ENCODE results near the gene ADTRP. TPM values are rescaled to one million over a fixed set of nuclear protein-coding genes. Genes with fewer than 3 reads are reported as not detected.

The ADTRP gene
- total and polyA plus RNA-seq, 2 donors (not counting 1 experiment from before 2014, with no cell fraction given) = 0.18 to 1.2 TPM

- POLR2A ChIA-PET = no interaction called here
- H3K4me2 ChIP-seq (replicated peaks; ENCODE audit: low read depth, low read length, poor library complexity, severe bottlenecking) = no peak overlapping the region
- H3K9me3 ChIP-seq (ENCODE audit: control extremely low read depth in 1 of 3, control insufficient read depth in 2 of 3, insufficient read depth in 1 of 3, low read length in 2 of 3) = no peaks in the 10 kb centered on the region
- no peak overlapping the region for H3K27ac ChIP-seq (ENCODE audit: low read length in 2 of 2)
- Mint-ChIP-seq H3K9me3 (ENCODE audit: insufficient read depth) (no peaks in the 10 kb centered on the region), H3K27ac (no peak overlapping the region), H3K4me1 (peaks cover 4% of the 10 kb centered on the region), H3K27me3 (peaks cover 20% of the 10 kb centered on the region), H3K4me3 (no peak overlapping the region)
- no CpG with 5 or more reads among the region's 7 CpGs for WGBS (ENCODE audit: insufficient coverage)
- H4K20me1 ChIP-seq (ENCODE audit: control insufficient read depth, insufficient read depth, low read length, poor library complexity, severe bottlenecking) = no peaks in the 10 kb centered on the region
- H3K36me3 ChIP-seq (replicated peaks in 1 of 2; ENCODE audit: control extremely low read depth in 1 of 2, control insufficient read depth in 1 of 2, extremely low read depth in 1 of 2, insufficient read depth in 2 of 2, low read length in 1 of 2) = no peaks in the 10 kb centered on the region
- H3K27me3 ChIP-seq (replicated peaks in 1 of 4; ENCODE audit: control extremely low read depth in 1 of 4, control insufficient read depth in 3 of 4, insufficient read depth in 4 of 4, low read length in 3 of 4) = peaks cover 0 to 8% (median 0%) of the 10 kb centered on the region in 4 experiments
- ATAC-seq (ENCODE audit: low read depth) = no peak
- intact Hi-C loops (cut with micrococcal nuclease) = no loop called here
- no peak for TF ChIP-seq EZH2 (IDR thresholded peaks at IDR 0.05; ENCODE audit: borderline replicate concordance, insufficient read depth, low read depth, low read length, poor library complexity, severe bottlenecking)
- no peak for TF ChIP-seq CTCF (IDR thresholded peaks at IDR 0.05)
- no peaks in the 10 kb centered on the region for H3K4me1 ChIP-seq (ENCODE audit: control insufficient read depth in 2 of 2, insufficient read depth in 2 of 2, low read length in 2 of 2)
- H2AFZ ChIP-seq (ENCODE audit: insufficient read depth, low read depth, low read length, poor library complexity, severe bottlenecking) = no peak overlapping the region
- H3K79me2 ChIP-seq (ENCODE audit: control insufficient read depth, insufficient read depth, low read length) = no peaks in the 10 kb centered on the region
- CTCF ChIA-PET = no interaction called here
- DNase-seq = no peak
- H3K4me3 ChIP-seq (ENCODE audit: control extremely low read depth in 1 of 5, extremely low read depth in 1 of 5, insufficient read depth in 1 of 5, low read depth in 2 of 5, low read length in 4 of 5) = no peak overlapping the region
- no peak overlapping the region for H3K9ac ChIP-seq (ENCODE audit: low read length)
These were observed 5.7 kb upstream of the ADTRP start for GRCh38 chr6:11784341-11784740.

- 77% methylated on average over 5 of the region's 6 CpGs for WGBS (ENCODE audit: insufficient coverage)
- H3K4me1 ChIP-seq (ENCODE audit: control insufficient read depth in 2 of 2, insufficient read depth in 2 of 2, low read length in 2 of 2) = no peaks in the 10 kb centered on the region
- H3K9me3 ChIP-seq (ENCODE audit: control extremely low read depth in 1 of 3, control insufficient read depth in 2 of 3, insufficient read depth in 1 of 3, low read length in 2 of 3) = no peaks in the 10 kb centered on the region
- H3K27me3 ChIP-seq (replicated peaks in 1 of 4; ENCODE audit: control extremely low read depth in 1 of 4, control insufficient read depth in 3 of 4, insufficient read depth in 4 of 4, low read length in 3 of 4) = peaks cover 0 to 8% (median 0%) of the 10 kb centered on the region in 4 experiments
- H3K9me3 Mint-ChIP-seq (ENCODE audit: insufficient read depth) = no peaks in the 10 kb centered on the region
- H3K36me3 ChIP-seq (replicated peaks in 1 of 2; ENCODE audit: control extremely low read depth in 1 of 2, control insufficient read depth in 1 of 2, extremely low read depth in 1 of 2, insufficient read depth in 2 of 2, low read length in 1 of 2) = no peaks in the 10 kb centered on the region
- H3K27ac Mint-ChIP-seq = no peak overlapping the region
- no peak overlapping the region for H3K4me3 Mint-ChIP-seq
- TF ChIP-seq CTCF (IDR thresholded peaks at IDR 0.05) (no peak), EZH2 (IDR thresholded peaks at IDR 0.05; ENCODE audit: borderline replicate concordance, insufficient read depth, low read depth, low read length, poor library complexity, severe bottlenecking) (no peak)
- ChIA-PET CTCF (interaction anchor here (0.7 to 1.1 kb wide), 3 partner anchors 14 to 30 kb away, joined by 3 read pairs; no protein-coding TSS in a partner anchor), POLR2A (no interaction called here)
- H4K20me1 ChIP-seq (ENCODE audit: control insufficient read depth, insufficient read depth, low read length, poor library complexity, severe bottlenecking) = no peaks in the 10 kb centered on the region
- no peaks in the 10 kb centered on the region for H3K79me2 ChIP-seq (ENCODE audit: control insufficient read depth, insufficient read depth, low read length)
- DNase-seq = no peak
- intact Hi-C loops (cut with micrococcal nuclease) = no loop called here
- H3K27ac ChIP-seq (ENCODE audit: low read length in 2 of 2) = no peak overlapping the region
- H2AFZ ChIP-seq (ENCODE audit: insufficient read depth, low read depth, low read length, poor library complexity, severe bottlenecking) = no peak overlapping the region
- no peak overlapping the region for H3K4me3 ChIP-seq (ENCODE audit: control extremely low read depth in 1 of 5, extremely low read depth in 1 of 5, insufficient read depth in 1 of 5, low read depth in 2 of 5, low read length in 4 of 5)
- no peak overlapping the region for H3K9ac ChIP-seq (ENCODE audit: low read length)
- ATAC-seq (ENCODE audit: low read depth) = no peak
- no peak overlapping the region for H3K4me2 ChIP-seq (replicated peaks; ENCODE audit: low read depth, low read length, poor library complexity, severe bottlenecking)
- peaks cover 4% of the 10 kb centered on the region for H3K4me1 Mint-ChIP-seq
- peaks cover 20% of the 10 kb centered on the region for H3K27me3 Mint-ChIP-seq
These were observed 5.0 kb upstream of the ADTRP start for GRCh38 chr6:11783524-11784064.

All from B cell (primary cell).